GM18526 (cell line): ENCODE measurements around the gene TMPRSS2.

Experiments used
- POLR2A ChIP-seq: IDR thresholded peaks from 3 replicates; pipeline ENCODE4 v1.6.1; 2011; ENCODE audit not compliant: insufficient read length; ENCODE audit errors: extremely low read depth

TMPRSS2 gene

DNA sequence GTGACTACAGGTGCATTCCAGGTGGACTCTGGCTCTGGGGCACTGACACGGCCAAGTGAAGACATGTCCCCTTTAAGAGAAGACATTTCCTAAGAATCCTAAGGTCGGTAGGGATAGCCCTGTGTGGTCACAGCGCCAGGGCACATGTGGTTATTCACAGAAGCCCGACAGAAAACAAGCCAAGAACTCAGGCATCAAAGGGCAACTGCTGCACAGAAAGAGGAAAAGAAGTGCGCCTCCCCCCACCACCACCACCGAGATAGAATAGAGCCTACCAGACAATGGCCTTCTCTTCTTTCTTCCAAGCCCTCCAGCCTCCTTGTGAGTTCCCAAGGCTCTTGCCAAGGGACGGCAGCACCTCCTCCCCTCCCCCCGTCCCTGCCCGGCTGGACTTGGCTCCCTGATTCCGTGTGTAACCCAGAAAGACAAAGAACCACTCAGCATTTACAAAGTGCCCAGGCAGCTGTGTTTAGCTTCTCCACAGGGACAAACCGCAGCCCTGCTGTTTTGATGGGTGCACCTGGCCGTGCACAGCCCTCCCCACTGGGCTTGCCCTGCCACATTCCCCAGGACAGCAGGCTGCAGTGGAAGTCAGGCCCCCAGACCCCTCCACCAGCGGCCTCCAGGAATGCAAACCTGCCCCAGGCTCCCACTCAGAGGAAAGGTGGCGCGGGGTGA is 30.2 kb downstream of the TMPRSS2 start:
- TF ChIP-seq POLR2A, result no peak

DNA sequence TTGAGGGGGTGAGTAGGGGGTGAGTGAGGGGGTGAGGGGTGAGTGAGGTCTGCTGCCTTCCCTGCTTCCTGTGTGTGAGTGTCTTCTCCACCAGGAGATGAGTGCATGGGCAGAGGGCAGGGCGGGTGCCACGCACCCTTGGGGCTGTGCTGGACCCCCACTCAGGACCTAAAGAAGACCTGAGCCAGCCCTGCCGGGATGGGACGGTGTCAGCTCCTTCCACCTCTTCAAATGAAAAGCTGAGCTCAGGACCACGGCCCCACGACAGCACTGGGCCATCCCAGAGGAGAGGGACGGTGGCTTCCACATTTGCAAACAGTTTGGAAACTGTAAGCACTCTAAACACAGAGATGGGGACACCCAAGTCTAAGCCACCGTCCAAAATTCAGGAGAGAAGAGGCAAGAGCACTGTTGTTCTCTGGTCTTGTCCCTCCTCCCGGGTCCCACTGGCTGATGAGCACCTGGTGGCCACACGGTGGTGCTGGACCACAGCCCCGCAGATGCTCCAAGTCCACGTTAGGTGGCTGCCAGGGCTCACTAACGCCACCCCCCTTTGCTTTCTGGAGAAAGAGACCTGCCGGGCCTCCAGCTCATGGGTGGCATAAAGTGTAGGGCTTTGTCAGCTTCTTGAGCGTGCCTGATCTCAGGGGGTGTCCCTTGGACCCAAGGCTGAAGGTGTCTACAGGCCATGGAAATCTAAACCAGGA is 32.1 kb downstream of the TMPRSS2 start:
- TF ChIP-seq POLR2A, result no peak

DNA sequence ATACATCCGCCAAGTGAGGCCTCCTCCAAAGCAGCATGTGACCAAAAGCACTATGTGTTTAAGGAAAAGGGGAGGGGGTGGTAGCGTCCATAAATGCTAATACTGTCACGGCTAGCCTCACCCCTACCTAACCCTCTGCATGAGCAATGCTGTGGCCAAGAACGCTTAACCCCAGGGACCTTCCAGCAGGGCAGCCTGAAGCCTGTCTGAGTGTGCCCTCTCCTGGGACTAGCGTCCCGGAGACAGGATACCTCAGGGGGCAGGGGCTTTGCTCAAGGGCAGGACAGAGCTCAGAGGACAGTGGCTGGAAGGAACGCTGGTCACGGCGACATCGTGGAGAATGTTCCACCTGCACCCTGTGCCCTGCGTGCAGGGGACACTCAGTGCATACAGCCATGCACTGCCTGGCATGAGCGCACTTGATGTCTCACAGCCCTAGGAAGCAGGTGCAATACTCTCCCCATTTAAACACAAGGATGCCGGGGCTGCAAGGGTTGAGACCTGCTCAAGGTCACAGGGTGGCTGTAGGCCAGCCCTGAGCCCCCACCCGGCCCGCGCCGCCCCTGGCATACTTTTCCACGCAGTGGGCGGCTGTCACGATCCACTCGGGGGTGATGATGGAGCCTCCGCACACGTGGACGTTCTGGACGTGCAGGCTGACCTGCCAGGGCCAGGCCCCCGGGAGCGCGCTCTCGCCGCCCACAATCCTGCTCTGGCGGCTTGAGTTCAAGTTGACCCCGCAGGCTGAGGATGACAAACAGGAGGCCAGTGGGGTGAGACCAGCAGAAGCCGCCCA is 35.0 kb downstream of the TMPRSS2 start:
- no peak for TF ChIP-seq POLR2A

DNA sequence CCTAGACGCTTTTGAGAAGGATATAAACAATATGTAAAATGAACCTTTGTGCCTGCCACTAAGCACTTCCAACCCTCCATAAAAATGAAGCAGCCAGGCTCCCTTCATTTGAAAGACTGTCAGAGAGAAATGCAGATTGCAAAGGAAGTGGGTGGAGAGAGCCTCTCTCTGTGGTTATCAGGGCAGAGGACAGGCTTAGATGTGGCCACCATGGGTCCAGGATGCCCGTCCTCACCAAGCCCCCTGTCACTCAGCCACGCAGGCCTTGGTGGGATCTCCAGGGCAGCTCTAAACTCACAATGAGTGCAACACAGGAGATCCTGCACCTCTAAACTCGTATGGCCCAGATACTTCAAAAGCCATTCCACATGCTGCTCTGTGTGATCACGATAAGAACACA is 37.9 kb downstream of the TMPRSS2 start:
- no peak for TF ChIP-seq POLR2A

DNA sequence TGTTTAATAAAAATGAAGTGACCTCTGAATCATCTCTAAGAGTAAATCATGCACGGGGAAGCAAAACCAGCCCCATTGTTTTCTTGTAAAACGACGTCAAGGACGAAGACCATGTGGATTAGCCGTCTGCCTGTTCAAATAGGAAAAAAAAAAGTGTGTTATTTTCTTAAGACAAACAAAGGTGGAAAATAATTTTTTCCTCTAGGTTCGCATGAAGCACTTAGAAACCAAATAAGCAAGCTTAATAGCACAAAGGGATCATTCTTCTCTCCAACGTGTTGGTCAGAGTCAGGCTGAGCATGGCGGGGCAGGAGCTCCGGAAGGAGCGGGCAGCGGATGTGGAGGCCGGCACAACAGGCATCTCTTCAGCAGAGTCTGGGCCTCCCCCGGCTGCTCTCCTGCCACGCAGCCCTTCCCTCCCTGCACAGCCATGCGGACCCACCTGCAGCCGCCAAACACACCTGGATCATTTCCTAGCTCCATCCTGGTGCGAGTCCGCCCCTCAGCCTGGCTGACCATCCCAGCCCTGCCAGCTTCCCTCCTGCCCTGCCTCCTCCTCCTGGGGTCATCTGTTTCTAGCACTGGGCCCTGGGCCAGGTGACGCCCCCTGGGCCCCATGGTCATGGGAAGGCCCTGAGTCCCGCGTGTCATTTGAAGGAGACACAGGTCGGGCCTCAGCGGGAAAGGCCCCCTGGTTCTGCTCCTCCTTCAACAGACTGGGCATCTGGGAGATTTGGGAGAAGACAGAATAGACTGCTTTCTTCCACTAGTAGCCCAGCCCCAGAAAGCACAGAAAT is 41.7 kb downstream of the TMPRSS2 start:
- no peak for TF ChIP-seq POLR2A

DNA sequence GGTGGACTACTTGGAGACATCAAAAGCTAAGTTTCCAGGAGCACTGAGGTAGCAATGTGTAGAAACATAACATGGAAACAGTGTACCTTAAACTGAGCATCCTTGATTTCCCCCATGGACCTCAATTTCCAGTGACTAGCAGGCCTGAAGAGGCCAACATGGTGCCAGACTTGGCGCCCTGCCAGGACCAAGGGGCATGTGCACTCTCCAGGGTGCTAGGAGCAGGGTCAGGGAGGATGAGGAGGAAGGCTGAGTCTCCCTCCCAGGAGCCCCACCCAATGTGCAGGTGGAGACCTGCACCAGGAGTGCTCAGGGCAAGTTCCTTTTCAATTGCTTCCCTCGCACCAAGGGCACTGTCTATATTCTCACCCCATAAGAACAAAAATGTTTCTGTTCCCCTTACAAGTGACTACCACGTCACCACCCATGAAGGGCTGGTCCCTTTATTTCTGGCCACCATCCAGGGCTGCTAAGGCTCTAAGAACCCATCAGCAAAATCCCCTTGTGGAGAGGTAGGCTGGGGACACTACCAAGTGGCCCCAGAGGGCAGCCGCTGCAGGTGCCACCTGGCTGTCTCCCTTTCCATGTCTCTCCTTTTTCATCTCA is 42.7 kb downstream of the TMPRSS2 start:
- no peak for TF ChIP-seq POLR2A

DNA sequence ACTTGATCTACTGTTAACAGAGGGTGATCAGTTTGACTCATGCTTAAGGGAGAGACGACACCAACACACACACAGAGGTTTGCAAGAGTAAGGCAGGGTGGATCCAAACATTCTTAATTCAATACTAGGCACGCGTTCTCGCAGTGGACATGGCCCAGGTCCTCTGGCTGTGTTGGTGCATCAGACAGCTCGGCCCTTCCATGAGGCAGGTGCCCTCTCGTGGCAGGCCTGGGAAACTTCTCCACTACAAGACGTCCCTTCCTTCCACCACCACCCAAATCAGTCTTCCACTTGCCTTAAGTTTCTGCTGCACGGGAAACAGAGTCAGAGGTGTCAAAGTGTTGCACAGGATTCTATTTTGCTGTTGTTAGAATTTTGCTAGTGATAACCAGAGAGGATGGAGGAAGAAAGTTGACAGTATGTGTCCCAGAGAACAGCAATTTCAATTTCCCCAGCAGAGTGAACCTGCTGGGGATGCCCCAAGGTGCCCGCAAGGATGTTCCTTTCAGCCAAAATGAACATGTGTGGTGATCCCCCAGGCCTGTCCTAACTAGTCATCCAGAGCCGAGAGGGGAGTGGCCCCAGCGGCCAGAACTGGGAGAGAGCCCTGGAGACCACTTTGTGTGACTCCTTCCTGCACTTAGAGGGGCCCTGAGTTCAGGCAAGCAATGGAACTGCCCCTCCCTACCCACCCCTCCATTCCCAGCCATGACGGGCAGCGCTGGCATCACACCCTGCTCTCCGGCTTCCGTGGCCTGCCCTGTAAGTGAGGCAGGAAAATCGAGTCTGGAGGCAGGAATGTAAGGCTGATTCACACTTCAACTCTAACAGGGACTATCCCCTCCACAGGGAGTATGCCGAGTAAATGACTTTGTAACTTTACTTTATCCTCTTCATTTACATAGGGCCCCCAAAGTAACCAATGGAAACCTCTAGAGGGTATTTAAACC is 47.1 kb downstream of the TMPRSS2 start:
- TF ChIP-seq POLR2A, result peak; percentile 38

DNA sequence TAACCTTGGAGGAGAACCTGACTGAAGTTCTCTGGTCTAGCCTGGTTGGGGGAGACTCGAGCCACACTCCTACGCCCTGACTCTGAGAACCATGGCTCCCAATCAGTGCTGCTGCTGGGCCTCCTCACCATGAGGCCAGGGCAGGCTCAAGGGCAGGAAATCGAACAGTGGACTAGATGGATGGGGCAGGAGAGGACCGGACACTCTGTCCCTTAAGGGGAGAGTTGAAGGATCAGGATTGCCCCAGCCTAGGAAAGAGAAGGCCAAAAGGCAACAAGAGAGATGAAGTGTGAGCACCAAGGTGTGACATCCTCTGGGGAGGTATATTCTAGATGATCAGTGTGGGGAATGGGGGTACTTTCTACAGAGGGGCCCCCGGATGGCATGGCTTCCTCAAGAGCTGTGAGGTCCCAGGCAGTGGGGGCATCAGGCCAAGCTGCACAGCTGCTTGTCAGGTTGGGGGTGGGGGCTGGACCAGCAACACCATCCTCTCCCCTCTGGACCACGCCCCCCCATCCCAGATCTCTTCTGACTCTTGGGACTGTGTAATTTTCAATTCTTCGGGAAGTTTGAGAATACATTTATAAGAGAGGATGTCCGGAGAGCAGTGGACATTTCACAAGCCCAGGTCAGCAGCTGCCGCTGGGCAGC is 47.9 kb downstream of the TMPRSS2 start:
- peak; percentile 42 for TF ChIP-seq POLR2A

DNA sequence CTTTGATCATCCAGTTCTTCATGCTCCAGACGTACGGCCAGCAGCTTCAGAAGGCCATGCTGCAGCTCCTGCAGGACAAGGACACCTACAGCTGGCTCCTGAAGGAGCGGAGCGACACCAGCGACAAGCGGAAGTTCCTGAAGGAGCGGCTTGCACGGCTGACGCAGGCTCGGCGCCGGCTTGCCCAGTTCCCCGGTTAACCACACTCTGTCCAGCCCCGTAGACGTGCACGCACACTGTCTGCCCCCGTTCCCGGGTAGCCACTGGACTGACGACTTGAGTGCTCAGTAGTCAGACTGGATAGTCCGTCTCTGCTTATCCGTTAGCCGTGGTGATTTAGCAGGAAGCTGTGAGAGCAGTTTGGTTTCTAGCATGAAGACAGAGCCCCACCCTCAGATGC is 49.4 kb downstream of the TMPRSS2 start:
- TF ChIP-seq POLR2A, result peak; percentile 30

DNA sequence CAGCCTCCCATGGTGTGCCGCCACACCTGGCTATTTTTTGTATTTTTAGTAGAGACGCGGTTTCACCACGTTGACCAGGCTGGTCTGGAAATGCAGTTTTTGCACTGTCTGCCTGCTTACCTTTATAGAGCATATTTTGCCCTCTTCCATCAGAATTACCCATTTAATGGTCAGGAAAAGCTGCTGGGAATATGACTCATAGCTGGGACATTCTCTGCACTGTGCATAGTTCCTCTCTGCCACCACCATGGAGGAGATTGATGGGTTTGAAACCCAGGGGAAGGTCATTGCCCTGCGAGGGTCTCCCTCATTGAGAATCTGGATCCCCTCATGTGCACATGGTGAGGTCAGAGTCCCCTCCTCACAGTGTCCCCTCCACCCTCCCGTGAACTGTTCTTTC is 49.8 kb downstream of the TMPRSS2 start:
- no peak for TF ChIP-seq POLR2A

DNA sequence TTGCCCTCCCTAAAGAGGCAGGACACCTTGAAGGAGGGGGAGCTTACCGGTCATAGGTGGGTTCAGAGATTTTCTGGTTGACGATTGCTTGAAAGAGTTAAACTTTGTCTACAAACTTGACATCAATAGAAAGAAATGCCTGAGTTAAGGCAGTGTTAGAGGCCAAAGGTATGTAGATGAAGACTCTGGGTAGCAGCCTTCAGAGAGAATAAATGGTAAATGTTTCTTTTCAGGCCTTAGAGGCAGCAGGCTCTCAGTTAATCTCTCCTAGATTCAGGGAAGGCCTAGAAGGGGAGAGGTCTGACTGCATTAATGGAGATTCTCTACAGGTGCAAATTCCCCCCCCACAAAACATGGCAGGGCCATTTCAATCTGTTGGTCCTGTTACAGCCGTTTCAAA is 54.2 kb downstream of the TMPRSS2 start:
- TF ChIP-seq POLR2A, result no peak

DNA sequence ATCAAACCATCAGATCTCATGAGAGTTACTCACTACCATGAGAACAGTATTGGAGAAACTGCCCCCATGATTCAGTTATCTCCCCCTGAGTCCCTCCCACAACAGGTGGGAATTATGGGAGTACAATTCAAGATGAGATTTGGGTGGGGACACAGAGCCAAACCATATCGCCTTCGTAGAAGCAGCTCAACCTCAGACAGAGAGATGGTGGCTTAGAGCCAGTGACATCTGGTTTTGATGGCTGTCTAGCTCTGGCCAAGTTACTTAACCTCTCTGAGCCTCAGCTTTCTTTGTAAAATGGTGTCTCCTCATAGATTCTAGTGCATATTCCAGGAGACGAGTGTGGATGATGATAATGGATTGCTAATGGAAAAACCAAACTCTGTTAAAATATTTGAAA is 54.8 kb downstream of the TMPRSS2 start:
- no peak for TF ChIP-seq POLR2A
